ENCODE results near the gene MIA.
"Not testable (repeated sequence)": the region's sequence is repeated elsewhere in the genome, so short reads cannot be mapped to it uniquely, and the experiment has no call there.

- TF ChIP-seq CTCF (IDR thresholded peaks at IDR 0.05); POLR2AphosphoS5 (IDR thresholded peaks at IDR 0.05; ENCODE audit: low read depth, low read length): not testable (repeated sequence)
Observed at GRCh38 chr19:40822704-40823553, 47.6 kb downstream of the MIA start.
